Measurements from ENCODE around the gene PLA2G3. TPM values are rescaled to one million over a fixed set of nuclear protein-coding genes. Genes with fewer than 3 reads are reported as not detected.

The PLA2G3 gene, protein sequence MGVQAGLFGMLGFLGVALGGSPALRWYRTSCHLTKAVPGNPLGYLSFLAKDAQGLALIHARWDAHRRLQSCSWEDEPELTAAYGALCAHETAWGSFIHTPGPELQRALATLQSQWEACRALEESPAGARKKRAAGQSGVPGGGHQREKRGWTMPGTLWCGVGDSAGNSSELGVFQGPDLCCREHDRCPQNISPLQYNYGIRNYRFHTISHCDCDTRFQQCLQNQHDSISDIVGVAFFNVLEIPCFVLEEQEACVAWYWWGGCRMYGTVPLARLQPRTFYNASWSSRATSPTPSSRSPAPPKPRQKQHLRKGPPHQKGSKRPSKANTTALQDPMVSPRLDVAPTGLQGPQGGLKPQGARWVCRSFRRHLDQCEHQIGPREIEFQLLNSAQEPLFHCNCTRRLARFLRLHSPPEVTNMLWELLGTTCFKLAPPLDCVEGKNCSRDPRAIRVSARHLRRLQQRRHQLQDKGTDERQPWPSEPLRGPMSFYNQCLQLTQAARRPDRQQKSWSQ
- not detected for total RNA-seq
- polyA plus RNA-seq = not detected

DNA sequence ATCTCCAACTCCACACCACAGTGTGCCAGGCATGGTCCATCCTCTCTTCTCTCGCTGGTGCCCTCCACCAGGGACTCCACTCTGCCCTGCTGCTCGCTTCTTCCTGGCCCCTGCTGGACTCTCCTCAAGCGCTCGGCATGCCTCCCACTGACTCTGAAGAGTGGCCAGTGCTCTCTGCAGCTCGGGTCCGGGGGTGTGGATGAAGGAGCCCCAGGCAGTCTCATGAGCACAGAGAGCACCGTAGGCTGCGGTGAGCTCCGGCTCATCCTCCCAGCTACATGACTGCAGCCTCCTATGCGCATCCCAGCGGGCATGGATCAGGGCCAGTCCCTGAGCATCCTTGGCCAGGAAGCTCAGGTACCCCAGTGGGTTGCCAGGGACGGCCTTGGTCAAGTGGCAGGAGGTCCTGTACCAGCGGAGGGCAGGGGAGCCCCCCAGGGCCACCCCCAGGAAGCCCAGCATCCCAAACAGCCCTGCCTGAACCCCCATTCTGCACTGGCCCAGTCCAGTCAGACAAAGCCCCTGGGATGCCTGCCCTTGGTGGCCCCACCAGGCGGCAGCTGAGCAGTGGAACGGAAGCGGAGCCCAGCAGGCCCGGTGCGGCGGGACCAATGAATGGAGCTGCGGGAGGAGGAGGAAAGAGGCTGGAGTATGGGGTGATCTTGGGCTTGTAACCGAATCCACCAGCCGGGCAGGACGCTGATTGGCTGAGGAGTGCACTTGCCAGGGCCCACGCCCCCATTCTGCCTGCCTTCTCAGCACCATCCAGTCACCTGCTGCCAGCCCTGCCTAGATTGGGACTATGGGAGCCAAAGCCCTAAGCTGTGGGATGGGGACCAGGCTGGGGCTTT is at the start of gene PLA2G3:
TSS of gene PLA2G3 (minus strand) at position 643 of the 851 bp plus-strand sequence. CDS start at position 489, 154 bp downstream.
- H3K36me3 Mint-ChIP-seq = no peaks in the 10 kb centered on the region
- peak within 1 kb of the TSS in 1 of 7 donors; percentile 54 for H3K4me3 Mint-ChIP-seq
- Histone ChIP-seq H3K27ac (ENCODE audit: low read depth, low read length) (no peak within 1 kb of the TSS), H3K36me3 (ENCODE audit: insufficient read depth, low read length) (no peaks in the 10 kb centered on the region), H3K4me1 (ENCODE audit: insufficient read depth, low read length) (no peaks in the 10 kb centered on the region), H3K4me3 (ENCODE audit: low read length) (no peak within 1 kb of the TSS), H3K9me3 (ENCODE audit: low read length) (no peaks in the 10 kb centered on the region), H3K27me3 (ENCODE audit: insufficient read depth, low read length, poor library complexity, severe bottlenecking) (no peaks in the 10 kb centered on the region)
- H3K27ac Mint-ChIP-seq = peak within 1 kb of the TSS in 1 of 8 donors; percentile 27
- no peaks in the 10 kb centered on the region for H3K9me3 Mint-ChIP-seq
- DNase-seq = no peak
- H3K27me3 Mint-ChIP-seq = peaks cover 8 to 9% of the 10 kb centered on the region in 2 donors
- no peaks in the 10 kb centered on the region for H3K4me1 Mint-ChIP-seq
- ChIA-PET CTCF (no interaction called here), POLR2A (no interaction called here)

DNA sequence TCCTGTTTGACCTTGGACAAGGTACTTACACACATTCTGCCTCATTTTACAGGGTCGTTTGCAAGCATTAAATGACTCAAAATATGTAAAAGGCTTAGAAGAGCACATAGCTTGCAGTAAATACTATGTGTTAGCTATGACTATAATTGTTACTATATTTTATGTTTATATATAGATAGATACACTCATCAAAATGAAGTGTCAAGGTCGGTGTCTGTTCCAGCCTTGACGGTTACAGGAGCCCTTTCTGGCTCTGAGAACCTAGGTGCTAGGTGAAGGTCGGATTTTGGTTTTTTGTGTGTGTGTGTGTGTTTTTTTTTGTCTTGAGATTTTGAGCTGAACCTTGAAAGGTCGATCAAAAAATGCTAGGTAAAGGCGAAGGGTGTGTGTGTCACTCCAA is 47.3 kb upstream of the PLA2G3 start:
- Histone ChIP-seq H3K27me3 (ENCODE audit: insufficient read depth, low read length, poor library complexity, severe bottlenecking) (no peaks in the 10 kb centered on the region), H3K4me1 (ENCODE audit: insufficient read depth, low read length) (no peaks in the 10 kb centered on the region), H3K36me3 (ENCODE audit: insufficient read depth, low read length) (peaks cover 18% of the 10 kb centered on the region), H3K9me3 (ENCODE audit: low read length) (no peaks in the 10 kb centered on the region), H3K27ac (ENCODE audit: low read depth, low read length) (no peak overlapping the region), H3K4me3 (ENCODE audit: low read length) (no peak overlapping the region)
- DNase-seq = no peak
- Mint-ChIP-seq H3K4me3 (no peak overlapping the region), H3K9me3 (no peaks in the 10 kb centered on the region), H3K27me3 (peaks cover 0 to 2% of the 10 kb centered on the region in 2 donors), H3K27ac (peak overlapping the region in 1 of 8 donors; percentile 40), H3K4me1 (peaks cover 0 to 4% (median 3%) of the 10 kb centered on the region in 3 donors), H3K36me3 (peaks cover 4 to 54% (median 10%) of the 10 kb centered on the region in 3 donors)
- CTCF ChIA-PET = interaction anchor here (1.3 to 1.5 kb wide), 2 partner anchors 25 to 45 kb away, joined by 5 read pairs; partner anchors contain the start of gene LIMK2
- POLR2A ChIA-PET = no interaction called here

DNA sequence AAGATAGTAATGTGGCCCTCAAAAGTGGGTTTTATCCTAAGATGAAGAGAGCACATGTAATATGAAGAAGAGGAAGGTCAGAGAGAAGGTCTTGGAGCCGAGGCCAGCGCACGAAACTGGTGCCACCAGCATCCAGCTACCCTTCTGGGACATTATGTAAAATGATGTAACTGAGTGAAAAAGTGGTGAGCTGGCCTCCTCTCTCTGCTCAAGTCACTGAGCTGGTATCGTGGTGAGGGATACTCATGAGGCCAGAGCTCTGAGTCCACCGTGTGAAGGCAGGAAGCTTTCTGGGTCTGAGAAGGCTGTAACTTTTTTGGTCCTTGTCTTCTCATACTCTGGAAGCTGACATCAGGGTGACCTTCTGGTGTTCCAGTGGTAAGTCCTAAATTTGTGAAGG is 44.7 kb upstream of the PLA2G3 start:
- peaks cover 7% of the 10 kb centered on the region for H3K36me3 ChIP-seq (ENCODE audit: insufficient read depth, low read length)
- no peaks in the 10 kb centered on the region for H3K9me3 Mint-ChIP-seq

DNA sequence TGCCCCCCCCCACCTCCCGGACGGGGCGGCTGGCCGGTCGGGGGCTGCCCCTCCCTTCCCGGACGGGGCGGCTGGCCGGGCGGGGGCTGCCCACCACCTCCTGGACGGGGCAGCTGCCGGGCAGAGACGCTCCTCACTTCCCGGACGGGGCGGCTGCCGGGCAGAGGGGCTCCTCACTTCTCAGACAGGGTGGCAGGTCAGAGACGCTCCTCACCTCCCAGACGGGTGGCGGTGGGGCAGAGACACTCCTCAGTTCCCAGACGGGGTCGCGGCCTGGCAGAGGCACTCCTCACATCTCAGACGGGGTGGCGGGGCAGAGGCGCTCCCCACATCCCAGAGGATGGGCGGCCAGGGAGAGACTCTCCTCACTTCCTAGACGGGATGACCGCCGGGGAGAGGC is 43.7 kb upstream of the PLA2G3 start:
- Histone ChIP-seq H3K27me3 (ENCODE audit: insufficient read depth, low read length, poor library complexity, severe bottlenecking) (no peaks in the 10 kb centered on the region), H3K36me3 (ENCODE audit: insufficient read depth, low read length) (peaks cover 7% of the 10 kb centered on the region), H3K4me1 (ENCODE audit: insufficient read depth, low read length) (no peaks in the 10 kb centered on the region), H3K9me3 (ENCODE audit: low read length) (no peaks in the 10 kb centered on the region), H3K27ac (ENCODE audit: low read depth, low read length) (no peak overlapping the region), H3K4me3 (ENCODE audit: low read length) (no peak overlapping the region)
- H3K4me1 Mint-ChIP-seq = peaks cover 8 to 13% (median 11%) of the 10 kb centered on the region in 3 donors
- H3K27ac Mint-ChIP-seq = no peak overlapping the region
- no peak overlapping the region for H3K4me3 Mint-ChIP-seq
- POLR2A ChIA-PET = no interaction called here
- peaks cover 0 to 2% of the 10 kb centered on the region in 2 donors for H3K27me3 Mint-ChIP-seq
- peaks cover 9 to 49% (median 14%) of the 10 kb centered on the region in 3 donors for H3K36me3 Mint-ChIP-seq
- CTCF ChIA-PET = no interaction called here
- no peak for DNase-seq
- H3K9me3 Mint-ChIP-seq = no peaks in the 10 kb centered on the region

More for the DNA sequence above, 44.7 kb upstream of the PLA2G3 start:
- H3K4me3 Mint-ChIP-seq = no peak overlapping the region
- ChIA-PET POLR2A (no interaction called here), CTCF (interaction anchor here (0.8 kb wide), 1 partner anchor 28 kb away, joined by 3 read pairs; no protein-coding TSS in a partner anchor)
- no peak overlapping the region for H3K27ac ChIP-seq (ENCODE audit: low read depth, low read length)
- H3K4me1 Mint-ChIP-seq = peaks cover 0 to 6% (median 5%) of the 10 kb centered on the region in 3 donors
- peak overlapping the region in 1 of 8 donors; percentile 83 for H3K27ac Mint-ChIP-seq
- no peaks in the 10 kb centered on the region for H3K4me1 ChIP-seq (ENCODE audit: insufficient read depth, low read length)
- no peaks in the 10 kb centered on the region for H3K9me3 ChIP-seq (ENCODE audit: low read length)
- no peaks in the 10 kb centered on the region for H3K27me3 ChIP-seq (ENCODE audit: insufficient read depth, low read length, poor library complexity, severe bottlenecking)
- no peak for DNase-seq
- H3K27me3 Mint-ChIP-seq = peaks cover 0 to 2% of the 10 kb centered on the region in 2 donors
- no peak overlapping the region for H3K4me3 ChIP-seq (ENCODE audit: low read length)
- peaks cover 9 to 46% (median 14%) of the 10 kb centered on the region in 3 donors for H3K36me3 Mint-ChIP-seq

DNA sequence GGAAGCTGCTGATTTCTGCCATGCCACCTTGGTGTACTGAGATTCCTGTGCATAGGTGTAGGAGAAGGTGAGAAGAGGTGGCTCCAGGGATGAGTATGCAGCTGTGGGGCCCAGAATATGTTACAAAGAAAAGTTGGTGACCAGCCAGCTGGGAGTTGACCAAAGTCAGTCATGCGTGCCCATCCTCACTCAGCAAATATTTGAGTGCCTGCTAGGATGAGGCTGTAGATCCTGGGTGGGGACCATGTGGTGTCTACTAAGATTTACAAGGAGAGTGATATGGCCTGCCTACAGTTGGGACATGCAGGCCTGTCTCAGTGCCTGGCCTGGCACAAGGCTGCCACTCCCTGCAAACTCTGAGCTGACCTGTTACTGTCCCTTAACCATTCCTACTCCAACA is 39.0 kb upstream of the PLA2G3 start:
- no peak for DNase-seq
- H3K9me3 Mint-ChIP-seq = no peaks in the 10 kb centered on the region
- no peaks in the 10 kb centered on the region for H3K36me3 ChIP-seq (ENCODE audit: insufficient read depth, low read length)
- H3K27ac Mint-ChIP-seq = peak overlapping the region in 1 of 8 donors; percentile 36
- ChIA-PET POLR2A (no interaction called here), CTCF (no interaction called here)
- H3K4me1 ChIP-seq (ENCODE audit: insufficient read depth, low read length) = no peaks in the 10 kb centered on the region
- H3K27ac ChIP-seq (ENCODE audit: low read depth, low read length) = no peak overlapping the region
- H3K36me3 Mint-ChIP-seq = peaks cover 5 to 52% (median 9%) of the 10 kb centered on the region in 3 donors
- H3K9me3 ChIP-seq (ENCODE audit: low read length) = no peaks in the 10 kb centered on the region
- no peaks in the 10 kb centered on the region for H3K27me3 ChIP-seq (ENCODE audit: insufficient read depth, low read length, poor library complexity, severe bottlenecking)
- H3K4me3 ChIP-seq (ENCODE audit: low read length) = no peak overlapping the region
- peaks cover 9 to 37% (median 37%) of the 10 kb centered on the region in 3 donors for H3K4me1 Mint-ChIP-seq
- H3K27me3 Mint-ChIP-seq = no peaks in the 10 kb centered on the region
- H3K4me3 Mint-ChIP-seq = no peak overlapping the region

DNA sequence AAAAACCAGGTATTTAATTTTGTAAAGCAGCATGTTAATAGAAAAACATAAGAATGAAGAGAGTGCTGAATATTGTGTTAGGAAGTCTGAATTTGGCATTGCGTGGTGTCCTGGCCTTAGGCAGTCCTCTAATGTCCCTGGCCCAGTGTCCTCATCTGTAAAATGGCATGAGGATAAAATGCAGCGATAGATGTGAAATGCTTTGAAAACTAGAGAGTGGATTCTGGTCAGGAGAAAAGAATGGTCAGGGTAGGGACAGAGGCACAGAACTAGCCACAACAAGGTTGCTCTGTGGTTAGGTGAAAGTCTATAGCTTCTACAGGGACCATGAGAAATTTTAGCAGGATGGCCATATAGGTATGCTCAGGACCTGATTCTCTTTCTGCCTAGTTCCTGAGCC is 38.6 kb upstream of the PLA2G3 start:
- Histone ChIP-seq H3K4me1 (ENCODE audit: insufficient read depth, low read length) (no peaks in the 10 kb centered on the region), H3K27me3 (ENCODE audit: insufficient read depth, low read length, poor library complexity, severe bottlenecking) (no peaks in the 10 kb centered on the region), H3K36me3 (ENCODE audit: insufficient read depth, low read length) (no peaks in the 10 kb centered on the region), H3K9me3 (ENCODE audit: low read length) (no peaks in the 10 kb centered on the region), H3K4me3 (ENCODE audit: low read length) (no peak overlapping the region), H3K27ac (ENCODE audit: low read depth, low read length) (no peak overlapping the region)
- H3K9me3 Mint-ChIP-seq = no peaks in the 10 kb centered on the region
- H3K4me1 Mint-ChIP-seq = peaks cover 10 to 39% (median 39%) of the 10 kb centered on the region in 3 donors
- H3K27ac Mint-ChIP-seq = peak overlapping the region in 1 of 8 donors; percentile 28
- POLR2A ChIA-PET = no interaction called here
- no peak overlapping the region for H3K4me3 Mint-ChIP-seq
- peaks cover 5 to 54% (median 10%) of the 10 kb centered on the region in 3 donors for H3K36me3 Mint-ChIP-seq
- DNase-seq = no peak
- CTCF ChIA-PET = no interaction called here
- H3K27me3 Mint-ChIP-seq = no peaks in the 10 kb centered on the region

DNA sequence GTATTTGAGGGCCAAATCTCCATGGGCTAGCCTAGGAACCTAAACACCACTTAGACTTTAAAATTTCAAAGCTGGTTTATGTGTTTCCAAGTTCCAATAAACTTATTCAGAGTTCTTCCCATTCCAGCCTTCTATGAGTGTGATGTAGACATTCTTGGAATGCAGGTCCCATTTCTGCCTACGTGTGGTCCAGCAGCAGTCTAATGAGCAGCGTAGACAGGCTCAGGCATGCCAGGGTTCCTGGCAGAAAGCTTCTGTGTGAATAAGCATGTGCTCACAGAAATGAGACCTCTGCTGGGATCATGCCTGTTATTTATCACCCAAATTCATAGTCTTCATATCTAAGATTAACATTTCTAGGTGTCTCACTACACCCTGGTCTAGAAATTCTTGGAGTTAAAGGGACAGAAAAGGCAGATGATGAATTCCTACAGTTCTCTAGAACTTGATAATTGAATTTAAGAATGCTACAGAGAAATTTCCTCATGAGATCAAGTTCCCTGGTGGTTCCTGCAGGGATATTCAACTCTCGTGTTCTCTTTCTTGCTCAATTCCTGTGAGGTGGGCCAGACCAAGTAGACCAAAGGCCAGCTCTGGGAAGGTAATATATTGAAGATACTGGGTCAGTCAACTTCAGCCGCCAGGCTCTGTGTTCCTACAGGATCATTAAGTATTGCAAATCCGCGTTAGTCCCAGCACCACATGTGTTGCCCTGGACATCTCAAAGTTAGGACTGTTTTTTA is 37.3 kb upstream of the PLA2G3 start:
- CTCF ChIA-PET = no interaction called here
- Mint-ChIP-seq H3K36me3 (peaks cover 5 to 59% (median 11%) of the 10 kb centered on the region in 3 donors), H3K9me3 (no peaks in the 10 kb centered on the region), H3K27ac (peak overlapping the region in 3 of 8 donors; percentile 3 to 33 (median 22)), H3K4me3 (no peak overlapping the region), H3K27me3 (no peaks in the 10 kb centered on the region), H3K4me1 (peaks cover 17 to 51% (median 50%) of the 10 kb centered on the region in 3 donors)
- Histone ChIP-seq H3K9me3 (ENCODE audit: low read length) (no peaks in the 10 kb centered on the region), H3K4me1 (ENCODE audit: insufficient read depth, low read length) (no peaks in the 10 kb centered on the region), H3K36me3 (ENCODE audit: insufficient read depth, low read length) (no peaks in the 10 kb centered on the region), H3K27ac (ENCODE audit: low read depth, low read length) (no peak overlapping the region), H3K27me3 (ENCODE audit: insufficient read depth, low read length, poor library complexity, severe bottlenecking) (no peaks in the 10 kb centered on the region), H3K4me3 (ENCODE audit: low read length) (no peak overlapping the region)
- no peak for DNase-seq
- POLR2A ChIA-PET = no interaction called here

Measured in CD8-positive, alpha-beta memory T cell (primary cell).